ENCODE data around the gene PRKAB1.

- no peak for TF ChIP-seq CTCF (IDR thresholded peaks at IDR 0.05)
- no peak for TF ChIP-seq POLR2A (IDR thresholded peaks at IDR 0.05)
- no peak for TF ChIP-seq EP300 (IDR thresholded peaks at IDR 0.05; ENCODE audit: low read depth)
Observed at GRCh38 chr12:119676573-119676972, 8.6 kb downstream of the PRKAB1 start.
